Lower leg skin (tissue), 4 donors: ENCODE data around the gene FAM135A. TPM values are rescaled to one million over a fixed set of nuclear protein-coding genes. Genes with fewer than 3 reads are reported as not detected.

ENCODE experiments used
- DNase-seq, 2 donors: peaks; one replicate each; pipeline ENCODE4 v3.0.0-alpha.2; 2019; ENCODE audit warnings: low spot score in 2 of 2
- H3K4me3 ChIP-seq: fragments of 200-600 bp; sonication (generic); 2 replicates; pipeline ENCODE4 v1.5.1; 2017; ENCODE audit warnings: mild to moderate bottlenecking, low read depth; ENCODE audit not compliant: poor library complexity, severe bottlenecking
- POLR2A ChIP-seq, 2 donors: fragments of 450-650 bp; IDR thresholded peaks; one replicate each; pipeline ENCODE4 v1.6.1; 2016 to 2017; ENCODE audit warnings: antibody characterized with exemption in 2 of 2, mild to moderate bottlenecking in 1 of 2, moderate library complexity in 1 of 2
- WGBS, 2 donors: methylation state at CpG; one replicate each; pipeline ENCODE4 v1.1.5; 2018; 5-methylcytosine and 5-hydroxymethylcytosine counted together
- intact Hi-C: fragments of 100-400 bp; cut with DNase I; formaldehyde crosslinking; loops from one replicate; pipeline ENCODE4 v1.15.0; 2023; ENCODE audit warnings: low total_unique reads
- total RNA-seq, 4 donors: library from RNA; depleted of rRNA; stranded (reverse); fragments of >200 nt; gene quantifications; one replicate each; pipeline ENCODE4 v1.1.0, GENCODE V29; 2016
- TF ChIP-seq, protein P1 (sequence below), 3 donors: fragments of 450-650 bp; IDR thresholded peaks; one replicate each; pipeline ENCODE4 v1.5.1; 2016; ENCODE audit warnings: antibody characterized with exemption in 3 of 3, mild to moderate bottlenecking in 3 of 3, moderate library complexity in 2 of 3

The FAM135A gene
- total RNA-seq, 4 donors from 2014 or later, result 77.1 to 105 (median 80.5) TPM

DNA sequence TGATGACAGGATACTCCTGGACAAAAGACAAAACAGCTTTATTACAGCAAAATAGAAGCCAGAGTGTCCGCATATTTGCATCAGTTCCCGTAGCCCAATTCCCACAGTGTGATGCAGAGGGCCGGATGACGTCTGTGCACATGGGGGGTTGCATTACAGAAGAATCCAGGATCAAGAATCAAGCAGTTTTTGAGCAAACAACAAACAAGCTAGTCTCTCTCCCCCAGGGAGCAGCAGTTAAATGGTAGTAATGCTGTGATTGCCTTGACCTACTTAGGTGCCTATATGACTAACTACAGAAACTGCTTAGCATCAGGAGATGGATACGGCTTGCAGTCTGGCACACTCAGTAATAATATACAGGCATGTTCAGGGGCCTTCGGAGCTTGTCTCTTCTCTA, 150.2 kb downstream of the FAM135A start:
- no peak overlapping the region for H3K4me3 ChIP-seq
- TF ChIP-seq, protein P1, sequence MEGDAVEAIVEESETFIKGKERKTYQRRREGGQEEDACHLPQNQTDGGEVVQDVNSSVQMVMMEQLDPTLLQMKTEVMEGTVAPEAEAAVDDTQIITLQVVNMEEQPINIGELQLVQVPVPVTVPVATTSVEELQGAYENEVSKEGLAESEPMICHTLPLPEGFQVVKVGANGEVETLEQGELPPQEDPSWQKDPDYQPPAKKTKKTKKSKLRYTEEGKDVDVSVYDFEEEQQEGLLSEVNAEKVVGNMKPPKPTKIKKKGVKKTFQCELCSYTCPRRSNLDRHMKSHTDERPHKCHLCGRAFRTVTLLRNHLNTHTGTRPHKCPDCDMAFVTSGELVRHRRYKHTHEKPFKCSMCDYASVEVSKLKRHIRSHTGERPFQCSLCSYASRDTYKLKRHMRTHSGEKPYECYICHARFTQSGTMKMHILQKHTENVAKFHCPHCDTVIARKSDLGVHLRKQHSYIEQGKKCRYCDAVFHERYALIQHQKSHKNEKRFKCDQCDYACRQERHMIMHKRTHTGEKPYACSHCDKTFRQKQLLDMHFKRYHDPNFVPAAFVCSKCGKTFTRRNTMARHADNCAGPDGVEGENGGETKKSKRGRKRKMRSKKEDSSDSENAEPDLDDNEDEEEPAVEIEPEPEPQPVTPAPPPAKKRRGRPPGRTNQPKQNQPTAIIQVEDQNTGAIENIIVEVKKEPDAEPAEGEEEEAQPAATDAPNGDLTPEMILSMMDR (IDR thresholded peaks at IDR 0.05), result no peak
- TF ChIP-seq POLR2A (IDR thresholded peaks at IDR 0.05), result no peak
- intact Hi-C loops, result no loop called here
- DNase-seq, result no peak
- 45 to 47% methylated on average over 6 of the region's 6 CpGs for WGBS, 2 donors

DNA sequence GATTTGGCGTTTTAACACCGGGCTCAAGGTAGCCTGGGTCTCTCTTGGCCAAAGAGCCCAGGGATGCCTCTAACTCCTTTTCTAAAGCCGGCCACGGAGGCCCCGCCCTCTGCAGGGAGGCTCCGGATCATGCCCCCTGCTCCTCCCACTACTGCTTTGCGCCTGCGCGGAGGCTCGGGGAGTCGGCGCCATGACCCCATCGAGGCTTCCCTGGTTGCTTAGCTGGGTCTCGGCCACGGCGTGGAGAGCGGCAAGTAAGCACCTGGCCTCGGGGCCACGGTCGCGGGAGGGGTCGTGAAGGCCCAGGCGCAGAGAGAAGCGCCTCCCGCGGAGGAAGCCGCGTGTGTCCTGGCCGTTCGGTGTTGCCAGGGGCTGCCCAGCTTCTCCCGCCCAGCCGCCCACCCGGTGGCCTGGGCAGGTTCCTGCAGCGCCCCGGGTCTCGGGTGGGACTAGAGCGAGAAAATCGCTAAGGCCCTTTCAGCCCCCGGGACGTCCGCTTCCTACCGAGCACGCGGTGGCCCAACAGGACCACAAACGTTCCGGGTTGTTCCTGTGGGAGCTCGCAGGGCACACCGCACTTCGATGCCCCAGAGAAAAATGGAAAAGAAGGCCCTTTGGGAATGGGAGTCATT, 153.6 kb downstream of the FAM135A start, which contains the start of gene SDHAF4:
SDHAF4 (plus strand) TSS at position 180 of the 632 bp plus-strand sequence; CDS start at position 191, 11 bp downstream.
- WGBS, 2 donors, result 1% methylated on average over 21 to 23 of the region's 49 CpGs
- intact Hi-C loops, result no loop called here
- H3K4me3 ChIP-seq, result peak within 1 kb of the TSS; percentile 84
- peak in 1 of 2 donors; percentile 70 for TF ChIP-seq POLR2A (IDR thresholded peaks at IDR 0.05)
- TF ChIP-seq, protein P1 (IDR thresholded peaks at IDR 0.05), result no peak
- peak; percentile 87 to 98 for DNase-seq

DNA sequence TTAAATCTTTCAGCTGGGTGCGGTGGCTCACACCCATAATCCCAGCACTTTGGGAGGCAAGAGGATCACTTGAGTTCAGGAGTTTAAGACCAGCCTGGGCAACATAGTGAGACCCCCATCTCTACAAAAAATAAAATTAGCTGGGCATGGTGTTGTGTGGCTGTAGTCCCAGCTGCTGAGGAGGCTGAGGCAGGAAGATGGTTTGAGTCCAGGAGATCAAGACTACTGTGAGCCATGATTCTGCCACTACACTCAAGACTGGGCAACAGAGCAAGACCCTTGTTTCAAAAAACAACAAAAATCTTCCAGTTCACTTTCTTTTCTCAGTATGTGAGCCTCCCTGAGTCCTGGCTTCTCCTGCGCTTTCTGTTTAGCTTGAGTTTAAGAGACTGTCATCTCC, 161.3 kb downstream of the FAM135A start:
- no peak for DNase-seq
- no peak overlapping the region for H3K4me3 ChIP-seq
- TF ChIP-seq, protein P1 (IDR thresholded peaks at IDR 0.05), result no peak
- TF ChIP-seq POLR2A (IDR thresholded peaks at IDR 0.05), result no peak
- 91 to 96% methylated on average over 2 of the region's 2 CpGs for WGBS, 2 donors
- intact Hi-C loops, result no loop called here

DNA sequence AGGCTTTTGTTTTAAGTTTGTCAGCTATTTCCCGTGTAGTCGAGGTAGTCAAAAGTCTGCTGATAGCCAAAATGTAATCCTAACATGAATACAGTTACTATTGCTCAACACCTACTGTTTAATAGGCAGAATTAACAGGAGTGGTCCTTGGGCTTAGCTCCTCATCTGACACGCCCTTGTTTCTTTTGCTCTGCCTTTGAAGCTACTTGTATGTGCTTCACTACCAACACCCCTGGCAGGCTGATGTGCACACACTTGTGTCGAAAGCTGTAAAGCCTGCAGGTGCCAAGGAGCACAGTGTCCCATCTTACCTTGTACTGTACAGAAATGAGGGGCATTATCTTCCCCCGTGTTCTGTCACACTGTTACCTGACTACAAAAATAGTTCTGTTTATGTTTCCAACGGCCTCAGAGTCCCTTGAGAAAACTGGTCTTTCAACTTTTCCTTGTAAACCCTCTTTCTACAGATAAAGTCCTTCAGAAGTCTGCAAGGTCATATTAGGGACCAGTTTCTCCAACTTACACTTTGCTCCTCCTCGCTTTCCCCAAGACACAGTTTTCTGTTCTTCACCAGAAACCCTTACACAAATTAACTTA, 162.7 kb downstream of the FAM135A start:
- intact Hi-C loops, result no loop called here
- WGBS, 2 donors, result 54 to 56% methylated on average over 7 of the region's 7 CpGs
- DNase-seq, result no peak
- TF ChIP-seq POLR2A (IDR thresholded peaks at IDR 0.05), result no peak
- TF ChIP-seq, protein P1 (IDR thresholded peaks at IDR 0.05), result no peak
- no peak overlapping the region for H3K4me3 ChIP-seq

DNA sequence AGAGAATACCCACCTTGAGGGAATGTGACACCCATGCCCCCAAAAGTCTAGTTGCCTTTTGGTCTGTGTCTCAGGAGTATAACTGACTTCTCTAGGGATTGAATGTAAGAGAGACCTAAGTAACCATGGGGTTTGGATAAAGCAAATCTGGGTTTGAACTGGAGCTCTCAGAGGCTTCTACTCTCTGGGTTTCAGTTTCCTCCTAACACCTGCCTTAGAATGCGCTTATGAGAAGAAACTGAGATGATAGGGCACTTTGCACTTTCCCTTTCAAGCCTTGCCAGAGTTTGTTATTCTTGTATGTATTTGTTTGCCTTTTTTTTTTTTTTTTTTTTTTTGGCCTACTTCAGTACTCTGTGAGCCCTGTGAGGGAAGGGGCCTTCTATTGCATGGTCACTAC, 172.8 kb downstream of the FAM135A start:
- DNase-seq, result no peak
- TF ChIP-seq, protein P1 (IDR thresholded peaks at IDR 0.05), result no peak
- TF ChIP-seq POLR2A (IDR thresholded peaks at IDR 0.05), result no peak
- H3K4me3 ChIP-seq, result no peak overlapping the region
- intact Hi-C loops, result no loop called here
- 94 to 96% methylated on average over 1 of the region's 1 CpG for WGBS, 2 donors
